CD4-positive, alpha-beta T cell treated with Interleukin-12 subunit alpha and Interleukin-12 subunit beta, for 1 hour (primary cell): Measurements from ENCODE around the gene ITGAD.

Experiments used
- DNase-seq: peaks from one replicate; pipeline ENCODE4 v3.0.0-alpha.2; 2020

The ITGAD gene

GRCh38 chr16:31393056-31393455, at the start of gene ITGAD:
Gene ITGAD, plus strand, starts transcription at chr16:31393335. Its CDS starts 26 bp downstream, at chr16:31393361.
- no peak for DNase-seq

GRCh38 chr16:31344712-31345111, 48.4 kb upstream of the ITGAD start:
- no peak for DNase-seq

- no peak for DNase-seq
Measured at GRCh38 chr16:31347445-31347844, 45.7 kb upstream of the ITGAD start.

DNA sequence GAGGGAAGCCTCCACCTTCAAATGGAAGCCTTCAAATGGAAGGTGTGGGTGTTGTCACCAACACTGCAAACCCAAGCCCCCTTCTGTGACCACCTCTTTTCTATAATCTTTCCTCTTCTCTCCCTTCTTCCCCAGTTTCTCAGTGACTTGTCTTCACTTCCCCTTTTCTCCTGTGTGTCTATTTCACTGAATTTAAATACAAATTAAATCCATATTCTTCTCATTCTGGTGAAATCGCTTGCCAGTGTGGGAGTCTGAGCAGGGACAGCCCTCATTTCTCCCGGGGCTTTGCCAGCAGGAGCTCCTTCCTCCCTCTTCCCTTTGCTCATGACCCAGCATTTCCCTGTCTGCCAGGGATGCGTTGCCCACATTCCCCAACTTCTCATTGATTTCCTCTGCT, 44.6 kb upstream of the ITGAD start:
- DNase-seq = no peak

GRCh38 chr16:31350275-31351005, 42.7 kb upstream of the ITGAD start:
- peak; percentile 11 for DNase-seq

DNA sequence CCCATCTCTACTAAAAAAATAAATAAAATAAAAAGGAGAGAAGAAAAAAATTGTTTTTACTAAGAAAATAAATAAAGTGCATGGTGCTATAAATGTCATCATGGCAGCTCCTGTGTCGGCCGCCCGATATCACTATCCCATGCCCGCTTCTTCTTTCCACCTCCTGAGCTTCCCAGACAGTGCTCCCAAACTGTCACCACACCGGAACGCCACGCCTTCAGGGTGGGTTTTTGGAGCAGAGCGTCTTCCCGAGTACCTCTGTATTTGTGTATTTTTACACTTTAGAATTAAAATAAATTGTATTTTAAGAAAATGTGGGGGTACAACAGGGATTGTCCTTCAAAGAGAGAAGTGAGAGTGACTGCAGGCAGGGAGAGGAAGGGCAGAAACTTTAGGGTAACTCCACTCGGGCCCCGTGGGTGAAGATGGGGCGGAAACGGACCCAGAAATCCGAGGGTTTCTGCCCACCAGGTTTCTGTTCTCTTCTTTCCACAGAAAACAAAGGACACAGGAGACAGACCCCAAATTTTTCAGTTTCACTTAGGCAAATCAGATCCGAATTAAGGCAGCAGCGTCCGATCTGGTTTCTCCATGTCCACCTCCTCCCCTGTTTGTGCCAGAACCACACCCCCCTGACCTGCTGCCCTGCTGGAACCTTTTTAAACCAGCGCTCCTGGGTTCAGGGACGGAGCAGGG, 41.7 kb upstream of the ITGAD start:
- no peak for DNase-seq

DNA sequence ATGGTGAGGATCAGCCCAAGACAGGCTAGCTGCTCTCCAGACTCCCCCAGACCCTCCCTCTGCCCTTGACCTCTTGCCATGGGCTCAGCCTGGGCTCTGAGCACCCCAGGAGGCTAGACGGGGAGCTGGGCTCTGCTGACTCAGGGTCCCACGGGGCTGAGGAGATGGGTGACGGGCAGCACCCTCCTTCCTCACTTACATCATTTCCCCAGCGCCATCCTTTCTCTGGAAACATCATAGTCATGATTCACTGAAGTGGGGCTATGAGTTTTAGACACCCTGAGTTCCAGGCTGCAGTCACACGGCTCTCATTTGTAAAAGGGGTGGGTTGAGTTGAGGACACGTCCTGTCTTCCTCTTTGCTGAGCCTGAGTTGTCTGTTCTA, 41.2 kb upstream of the ITGAD start:
- peak; percentile 16 for DNase-seq

DNA sequence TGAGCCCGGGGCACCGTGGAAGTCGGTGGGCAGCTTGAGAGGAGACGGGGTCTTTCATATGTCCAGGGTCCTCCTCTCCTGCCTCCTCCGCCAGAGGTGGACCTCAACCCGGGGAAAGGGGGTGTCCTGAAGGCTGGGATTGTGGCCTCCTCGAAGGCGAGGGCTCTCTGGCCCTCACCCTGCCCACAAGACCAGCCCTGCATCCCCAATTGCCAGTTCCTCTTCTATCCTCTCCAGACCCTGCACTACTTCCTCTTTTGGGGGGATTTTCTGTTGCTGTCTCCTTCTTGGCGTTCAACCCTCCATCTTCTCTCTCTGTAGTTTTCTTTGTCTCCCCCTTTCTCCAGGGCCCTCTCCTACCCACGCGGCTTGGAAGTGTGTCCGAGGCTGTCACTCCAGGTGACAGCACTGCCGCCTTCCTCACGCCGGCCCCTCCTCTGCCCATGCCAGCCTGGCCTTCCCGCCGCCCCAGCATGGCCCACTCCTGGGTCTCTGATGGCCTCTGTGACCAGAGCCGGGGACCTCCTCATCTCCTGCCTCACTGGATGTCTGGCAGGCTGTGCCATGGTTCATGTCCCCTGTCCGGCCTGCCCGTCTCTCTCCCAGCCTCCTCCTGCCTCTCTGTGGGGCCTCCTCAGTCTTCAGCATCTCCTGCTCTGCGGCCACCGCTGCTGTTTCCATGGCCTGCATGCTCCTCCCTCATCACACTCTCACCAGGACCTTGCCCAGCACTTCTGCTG, 40.6 kb upstream of the ITGAD start:
- no peak for DNase-seq

DNA sequence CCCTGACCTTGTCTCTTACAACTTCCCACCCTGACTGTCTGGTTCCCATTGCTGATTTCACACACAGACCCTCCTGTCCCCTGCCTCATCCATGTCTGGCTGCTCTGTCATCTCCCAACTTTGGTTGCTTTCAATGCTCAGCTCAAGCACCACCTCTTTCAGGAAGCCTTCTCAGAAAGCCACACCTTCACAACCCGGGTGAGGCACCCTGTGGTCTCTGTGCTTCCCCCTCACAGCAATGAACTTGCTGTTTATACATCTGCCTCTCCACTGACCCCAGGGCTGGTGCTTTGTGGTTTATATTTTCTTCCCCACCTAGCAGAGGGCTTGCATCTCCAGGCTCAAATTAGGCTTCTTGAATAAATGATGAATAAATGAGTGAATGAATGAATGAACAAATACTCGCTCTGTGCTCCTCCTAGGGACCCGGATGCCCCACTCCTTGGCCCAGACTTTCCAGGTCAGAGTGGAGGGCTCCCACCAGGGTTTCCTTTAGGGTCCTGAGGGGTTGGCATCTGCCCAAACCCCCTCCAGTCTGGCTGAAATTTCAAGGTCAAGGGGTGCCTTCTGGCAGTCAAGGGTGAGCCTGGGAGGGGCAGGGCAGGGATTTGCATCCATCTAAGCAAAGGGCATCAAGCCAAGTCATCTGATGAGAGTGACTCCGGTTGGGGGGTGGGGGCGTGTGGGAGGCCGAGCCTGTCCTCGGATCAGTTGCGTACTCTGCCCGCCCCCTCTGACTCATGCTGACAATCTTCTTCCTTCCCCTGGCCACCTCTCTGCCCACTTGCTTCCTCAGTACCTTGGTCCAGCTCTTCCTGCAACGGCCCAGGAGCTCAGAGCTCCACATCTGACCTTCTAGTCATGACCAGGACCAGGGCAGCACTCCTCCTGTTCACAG, 38.5 kb upstream of the ITGAD start, which contains the start of gene ITGAX:
TSS of gene ITGAX (plus strand) at position 783 of the 898 bp plus-strand sequence. CDS start at position 862, 79 bp downstream.
- DNase-seq = peak; percentile 61

DNA sequence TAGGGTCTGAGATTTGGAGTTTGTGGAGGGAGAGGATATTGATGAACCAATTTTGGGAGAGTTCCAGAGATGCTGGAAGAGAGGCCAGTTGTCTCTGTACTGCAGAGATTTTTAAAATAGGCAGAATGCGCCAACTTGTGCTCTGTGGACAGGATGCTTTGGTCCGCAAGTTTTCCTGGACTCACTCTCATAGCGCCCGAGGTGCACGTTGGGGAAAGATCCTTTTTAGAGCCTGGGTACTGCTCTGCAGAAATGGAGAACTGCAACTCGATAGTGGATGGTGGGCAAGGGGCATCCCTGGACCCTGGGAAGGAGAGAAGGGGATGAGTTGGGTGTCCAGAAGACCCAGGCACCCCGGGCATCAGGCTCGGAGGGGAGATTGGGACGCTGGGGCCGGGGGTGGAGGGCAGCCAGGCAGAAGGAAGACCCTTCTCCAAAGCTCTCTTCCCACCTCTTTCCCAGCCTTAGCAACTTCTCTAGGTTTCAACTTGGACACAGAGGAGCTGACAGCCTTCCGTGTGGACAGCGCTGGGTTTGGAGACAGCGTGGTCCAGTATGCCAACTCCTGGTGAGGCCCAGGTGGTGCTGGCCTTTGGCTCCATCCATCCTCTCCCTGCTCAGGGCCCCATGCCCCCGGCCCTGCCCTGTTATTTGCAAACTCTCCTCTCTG, 37.6 kb upstream of the ITGAD start:
- no peak for DNase-seq

GRCh38 chr16:31356566-31357323, 36.4 kb upstream of the ITGAD start:
- DNase-seq = no peak

DNA sequence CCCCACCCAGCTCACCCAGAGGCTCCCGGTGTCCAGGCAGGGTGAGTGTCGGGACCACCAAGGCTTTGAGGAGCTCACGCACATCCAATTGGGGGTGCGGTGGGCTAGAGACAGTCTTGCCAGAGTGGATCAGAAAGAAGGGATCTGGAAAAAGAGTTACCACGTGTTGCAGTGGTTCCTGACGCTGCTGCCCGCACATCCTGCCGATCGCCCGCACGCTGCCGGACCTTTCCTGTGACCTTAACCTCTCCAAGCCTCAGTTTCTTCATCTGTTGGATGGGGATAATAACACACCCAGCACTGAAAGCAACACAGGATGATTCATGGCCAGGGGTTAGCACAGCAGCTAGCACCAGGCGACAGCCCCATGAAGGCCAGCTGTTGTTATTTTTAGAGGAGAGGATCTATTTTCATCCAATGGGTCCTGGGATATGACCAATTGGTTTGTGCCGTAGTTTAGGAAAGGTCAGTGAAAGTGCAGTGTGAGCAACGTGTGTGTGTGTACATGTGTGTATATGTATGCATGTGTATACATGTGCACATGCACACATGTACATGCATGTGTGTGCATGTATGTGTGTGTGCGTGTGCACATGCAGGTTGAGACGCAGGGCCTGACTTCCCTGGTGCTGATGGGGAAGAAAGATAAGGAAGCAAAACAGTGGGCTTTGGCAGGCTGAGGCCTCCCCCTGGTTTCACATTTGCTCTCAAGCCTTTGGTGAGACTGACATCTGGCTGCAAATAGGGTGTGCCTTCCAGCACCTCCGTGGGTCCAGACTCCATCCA, 35.6 kb upstream of the ITGAD start:
- peak; percentile 11 for DNase-seq

DNA sequence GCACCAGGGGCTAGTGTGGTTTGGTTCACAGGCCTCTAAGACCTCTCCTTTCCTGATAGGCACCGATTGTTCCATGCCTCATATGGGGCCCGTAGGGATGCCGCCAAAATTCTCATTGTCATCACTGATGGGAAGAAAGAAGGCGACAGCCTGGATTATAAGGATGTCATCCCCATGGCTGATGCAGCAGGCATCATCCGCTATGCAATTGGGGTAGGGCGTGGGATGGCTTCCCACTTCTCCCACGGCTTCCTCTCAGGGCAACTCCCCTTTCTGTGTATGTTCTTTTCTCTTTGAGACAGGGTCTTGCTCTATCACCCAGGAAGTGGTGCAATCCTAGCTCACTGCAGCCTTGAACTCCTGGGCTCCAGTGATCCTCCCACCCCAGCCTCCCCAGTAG, 32.9 kb upstream of the ITGAD start:
- DNase-seq = no peak

DNA sequence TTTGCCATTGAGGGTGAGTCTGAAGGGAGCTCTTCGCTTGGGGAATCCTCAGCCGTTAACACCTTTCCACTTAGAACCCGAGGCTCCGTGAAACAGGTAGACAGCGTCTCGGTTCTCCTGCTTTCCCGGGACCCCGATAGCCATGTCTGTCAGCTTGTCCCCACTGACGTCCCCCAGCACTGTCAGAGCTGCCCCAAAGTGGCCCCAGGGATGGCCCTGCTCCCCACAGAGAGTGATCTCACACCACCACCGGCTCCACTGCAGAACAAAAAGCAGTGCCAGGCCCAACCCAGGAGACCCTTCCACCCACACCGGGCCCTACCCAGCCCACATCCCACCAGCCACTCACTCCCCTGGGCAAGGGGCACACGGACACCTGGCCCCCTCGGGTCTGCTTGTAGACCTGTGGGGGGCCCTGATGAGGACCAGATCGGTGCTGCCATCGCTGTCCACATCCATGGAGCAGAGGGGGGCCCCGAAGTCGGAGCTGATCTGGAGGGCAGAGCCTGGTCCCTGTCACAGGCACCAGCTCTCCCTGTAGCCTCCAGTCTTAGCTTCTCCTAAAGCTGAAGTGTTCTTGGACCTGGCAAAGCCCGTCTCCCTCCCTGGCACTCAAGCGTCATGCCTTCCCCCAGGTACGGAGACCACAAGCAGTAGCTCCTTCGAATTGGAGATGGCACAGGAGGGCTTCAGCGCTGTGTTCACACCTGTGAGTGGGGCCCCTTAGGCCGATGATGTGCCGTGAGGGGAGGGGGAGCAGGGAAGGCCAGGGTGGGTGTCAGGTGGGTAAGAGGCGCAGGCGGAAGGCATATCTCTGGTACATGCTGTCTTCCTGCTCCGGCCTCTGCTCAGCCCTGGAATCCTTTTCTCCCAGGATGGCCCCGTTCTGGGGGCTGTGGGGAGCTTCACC, 31.7 kb upstream of the ITGAD start:
- DNase-seq = no peak

DNA sequence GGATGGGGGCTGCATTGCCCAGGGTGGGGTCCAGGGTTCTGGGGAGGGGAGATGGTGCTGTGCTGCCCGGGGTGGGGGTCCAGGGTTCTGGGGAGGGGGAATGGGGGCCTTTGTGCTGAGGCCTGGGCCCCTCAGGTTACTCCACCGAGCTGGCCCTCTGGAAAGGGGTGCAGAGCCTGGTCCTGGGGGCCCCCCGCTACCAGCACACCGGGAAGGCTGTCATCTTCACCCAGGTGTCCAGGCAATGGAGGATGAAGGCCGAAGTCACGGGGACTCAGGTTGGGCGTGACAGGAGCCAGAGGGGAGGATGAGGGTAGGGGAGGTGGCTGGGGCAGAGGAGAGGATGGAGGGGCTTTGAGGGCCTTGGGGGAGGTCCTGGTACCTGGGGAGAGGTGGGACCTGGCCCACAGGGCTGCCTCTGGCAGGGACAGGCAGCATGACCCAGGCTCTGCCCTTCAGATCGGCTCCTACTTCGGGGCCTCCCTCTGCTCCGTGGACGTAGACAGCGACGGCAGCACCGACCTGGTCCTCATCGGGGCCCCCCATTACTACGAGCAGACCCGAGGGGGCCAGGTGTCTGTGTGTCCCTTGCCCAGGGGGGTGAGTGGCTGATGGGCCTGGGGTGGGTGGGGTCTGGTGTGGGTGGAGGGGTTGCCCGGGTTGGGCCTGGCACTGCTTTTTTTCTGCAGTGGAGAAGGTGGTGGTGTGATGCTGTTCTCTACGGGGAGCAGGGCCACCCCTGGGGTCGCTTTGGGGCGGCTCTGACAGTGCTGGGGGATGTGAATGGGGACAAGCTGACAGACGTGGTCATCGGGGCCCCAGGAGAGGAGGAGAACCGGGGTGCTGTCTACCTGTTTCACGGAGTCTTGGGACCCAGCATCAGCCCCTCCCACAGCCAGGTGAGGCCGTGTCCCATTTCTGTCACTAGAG, 30.4 kb upstream of the ITGAD start:
- no peak for DNase-seq

- no peak for DNase-seq
Measured at GRCh38 chr16:31363721-31364120, 29.4 kb upstream of the ITGAD start.

- DNase-seq = no peak
Measured at GRCh38 chr16:31364421-31364820, 28.7 kb upstream of the ITGAD start.
